HTR-8/SVneo (cell line): ENCODE results near the gene RGS4.

ENCODE experiments used
- DNase-seq: peaks from one replicate; pipeline ENCODE4 v3.0.0; 2011; ENCODE audit warnings: low spot score, mixed read lengths; ENCODE audit not compliant: insufficient read length
- FAIRE-seq: peaks from 2 replicates; lab custom pipeline; 2011; peaks lifted over from hg19 to GRCh38; lab: Jason Lieb, UNC

The RGS4 gene

GRCh38 chr1:163094182-163094581 lies 25.0 kb downstream of the RGS4 start:
- FAIRE-seq (no peak), DNase-seq (no peak)

DNA sequence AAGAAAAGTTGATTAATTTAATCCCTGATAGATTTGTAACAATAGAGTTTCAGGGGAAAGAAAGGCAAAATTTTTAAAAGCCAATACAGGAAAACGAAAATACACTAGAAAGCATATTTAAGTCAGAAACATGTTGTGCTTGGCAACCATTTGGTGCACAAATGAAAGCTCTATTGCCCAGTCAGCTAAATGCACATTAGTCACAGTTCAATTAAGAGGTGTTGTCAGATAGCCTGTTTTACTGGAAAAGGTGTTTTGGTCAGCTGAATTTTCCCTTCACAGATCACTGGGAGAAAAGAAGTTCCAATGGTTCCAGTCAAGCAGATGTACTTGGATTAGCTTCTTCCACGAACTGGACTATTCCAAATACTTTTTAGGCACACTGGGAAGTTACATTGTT lies 25.4 kb downstream of the RGS4 start:
- FAIRE-seq = no peak
- no peak for DNase-seq

DNA sequence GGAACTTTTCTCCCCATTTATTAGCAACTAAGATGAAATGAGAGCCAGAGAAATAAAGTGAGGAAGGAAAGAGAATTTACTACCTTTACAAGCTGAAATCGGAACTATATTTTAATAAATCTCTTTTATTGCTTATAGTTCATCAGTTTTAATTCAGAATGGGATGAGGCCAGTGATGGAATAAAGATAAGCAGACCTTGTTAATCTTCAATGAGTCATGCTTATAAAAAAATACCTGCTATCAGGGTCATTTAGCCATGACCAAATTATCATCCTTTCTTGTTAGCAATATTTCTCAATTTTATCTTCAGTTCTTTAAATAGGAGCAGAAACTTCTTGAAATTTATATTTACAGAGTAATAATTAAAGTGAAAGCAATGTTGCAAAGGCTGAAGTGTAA lies 26.1 kb downstream of the RGS4 start:
- no peak for FAIRE-seq
- no peak for DNase-seq

GRCh38 chr1:163102590-163102989 lies 33.4 kb downstream of the RGS4 start:
- DNase-seq (no peak), FAIRE-seq (no peak)

DNA sequence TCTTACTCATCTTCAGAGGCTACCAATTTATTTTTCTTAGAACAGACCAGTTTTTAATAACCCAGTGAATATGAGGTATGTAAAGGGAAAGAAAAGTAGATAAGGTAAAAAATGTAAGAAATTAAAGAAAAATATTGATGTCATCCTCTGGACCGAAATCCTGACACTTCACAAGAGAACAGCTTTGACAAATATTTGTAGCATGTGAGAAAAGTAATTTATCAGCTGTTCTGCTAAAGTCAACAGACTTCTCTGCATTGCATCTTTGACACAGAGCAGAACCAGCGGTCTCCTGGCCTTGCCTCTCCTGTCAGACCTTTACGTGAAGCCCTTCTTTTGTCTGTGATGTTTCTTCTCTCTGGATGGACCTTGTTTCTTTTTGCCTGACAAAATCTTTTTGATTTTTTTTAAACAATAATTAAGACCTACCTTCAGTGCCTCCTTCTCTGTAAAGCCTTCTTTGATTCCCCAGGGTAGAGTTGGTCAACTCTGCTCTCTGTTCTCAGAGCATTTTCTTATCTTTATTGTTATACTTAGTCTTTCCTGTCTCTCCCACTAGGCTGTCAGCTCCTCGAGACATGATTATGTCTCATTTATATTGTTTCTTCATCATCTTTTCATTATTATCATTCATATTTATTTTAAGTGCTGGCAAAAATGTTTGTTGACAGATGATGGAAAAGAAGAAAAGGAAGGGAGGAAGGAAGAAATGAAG lies 35.4 kb downstream of the RGS4 start:
- DNase-seq = no peak
- FAIRE-seq = no peak

GRCh38 chr1:163106364-163106987 lies 37.3 kb downstream of the RGS4 start:
- DNase-seq = no peak
- FAIRE-seq = no peak

DNA sequence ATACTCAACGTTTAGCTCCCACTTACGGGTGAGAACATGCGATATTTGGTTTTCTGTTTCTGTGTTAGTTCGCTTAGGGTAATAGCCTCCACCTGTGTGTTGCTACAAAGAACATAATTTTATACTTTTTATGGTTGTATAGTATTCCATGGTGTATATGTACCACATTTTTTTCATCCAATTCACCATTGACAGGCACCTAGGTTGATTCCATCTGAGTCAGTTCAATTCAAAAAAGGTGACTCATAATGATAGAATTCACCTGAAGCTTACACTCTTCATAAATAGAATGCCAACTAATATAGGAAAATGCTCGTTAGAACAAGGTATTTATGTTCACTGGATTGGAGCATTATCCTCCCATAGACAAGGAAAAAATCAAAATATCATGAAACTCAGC lies 38.5 kb downstream of the RGS4 start:
- FAIRE-seq = no peak

DNA sequence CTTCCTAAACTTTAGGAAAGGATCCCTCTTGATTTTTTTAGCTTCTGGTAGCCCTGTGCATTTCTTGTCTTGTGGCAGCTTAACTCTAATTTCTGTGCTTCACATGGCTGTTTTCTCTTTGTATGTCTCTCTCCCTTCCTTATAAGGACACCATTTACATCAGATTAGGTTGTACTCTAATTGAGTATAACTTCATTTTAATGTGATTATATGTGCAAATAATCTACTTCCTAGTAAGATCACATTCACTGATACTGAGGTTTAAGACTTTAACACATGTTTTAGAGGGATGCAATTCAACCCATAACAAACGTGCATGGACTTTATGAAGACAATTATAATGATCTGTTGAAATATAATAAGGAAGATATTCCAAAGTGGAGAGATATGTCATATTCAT lies 46.7 kb downstream of the RGS4 start:
- DNase-seq (no peak), FAIRE-seq (no peak)

More for the DNA sequence above, 38.5 kb downstream of the RGS4 start:
- DNase-seq = no peak

GRCh38 chr1:163119707-163120106 lies 50.5 kb downstream of the RGS4 start:
- DNase-seq = no peak
- no peak for FAIRE-seq

GRCh38 chr1:163120372-163120771 lies 51.2 kb downstream of the RGS4 start:
- FAIRE-seq = no peak

DNA sequence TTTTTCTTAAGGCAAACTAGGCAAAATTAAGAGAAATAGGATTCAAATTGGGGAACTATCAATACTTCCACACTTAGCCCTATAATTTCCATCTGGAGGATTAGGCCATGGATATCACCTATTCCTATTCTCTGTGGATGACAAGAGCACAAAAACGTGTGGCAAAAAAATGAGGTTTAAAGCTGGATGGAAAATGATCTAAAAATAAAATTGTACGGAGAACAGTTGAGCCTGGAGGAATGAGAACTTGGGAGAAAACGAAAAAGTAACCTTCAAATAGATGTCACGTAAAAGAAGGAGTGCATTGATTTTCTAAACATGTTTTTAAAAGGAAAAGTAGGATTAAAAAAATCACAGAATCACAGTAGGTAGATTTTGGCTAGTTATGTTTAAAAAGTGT lies 55.7 kb downstream of the RGS4 start:
- DNase-seq (no peak), FAIRE-seq (no peak)

More at GRCh38 chr1:163120372-163120771, 51.2 kb downstream of the RGS4 start:
- DNase-seq = no peak
